H1 (cell line): ENCODE results near the gene WDR77. TPM values are rescaled to one million over a fixed set of nuclear protein-coding genes. Genes with fewer than 3 reads are reported as not detected.

ENCODE experiments used
- CTCF ChIA-PET: fragments of 300-600 bp; sonication (Branson Sonifier 250); formaldehyde crosslinking; loops from one replicate; lab custom pipeline; 2021; ENCODE audit not compliant: partially characterized antibody; lab: Charles Lee
- POLR2A ChIA-PET: fragments of 300-600 bp; sonication (Branson Sonifier 250); formaldehyde crosslinking; loops from one replicate; lab custom pipeline; 2021; ENCODE audit warnings: inconsistent platforms; ENCODE audit not compliant: partially characterized antibody; lab: Charles Lee
- DNase-seq, 2 experiments: peaks; one replicate each; pipeline versions ENCODE4 v3.0.0 to v3.0.0-alpha.2; 2010 to 2022; ENCODE audit warnings: low spot score in 2 of 2, low read depth in 1 of 2, mixed read lengths in 1 of 2
- FAIRE-seq: peaks from 2 replicates; lab custom pipeline; 2011; peaks lifted over from hg19 to GRCh38; lab: Jason Lieb, UNC
- H2AFZ ChIP-seq: 2 replicates; pipeline ENCODE4 v1.8.1; 2012; ENCODE audit warnings: low read length, inconsistent platforms
- H2AK5ac ChIP-seq: 2 replicates; pipeline ENCODE4 v1.6.1; 2013; ENCODE audit warnings: low read depth, low read length
- H2BK120ac ChIP-seq: replicated peaks from 2 replicates; pipeline ENCODE3; 2013; ENCODE audit warnings: low read depth, low read length, inconsistent platforms
- H2BK12ac ChIP-seq: 2 replicates; pipeline ENCODE4 v1.6.1; 2013; ENCODE audit warnings: low read depth, low read length
- H2BK15ac ChIP-seq: 2 replicates; pipeline ENCODE4 v1.6.1; 2013; ENCODE audit warnings: low read length
- H2BK20ac ChIP-seq: 2 replicates; pipeline ENCODE4 v1.6.1; 2013; ENCODE audit warnings: low read length
- H2BK5ac ChIP-seq: 2 replicates; pipeline ENCODE4 v1.6.1; 2013; ENCODE audit warnings: low read depth, low read length
- H3K14ac ChIP-seq: 2 replicates; pipeline ENCODE4 v1.6.1; 2013; ENCODE audit warnings: inconsistent platforms; ENCODE audit not compliant: insufficient read length
- H3K18ac ChIP-seq: 2 replicates; pipeline ENCODE4 v1.6.1; 2013; ENCODE audit warnings: low read length; ENCODE audit errors: extremely low read depth
- H3K23ac ChIP-seq: 2 replicates; pipeline ENCODE4 v1.6.1; 2013; ENCODE audit warnings: inconsistent platforms; ENCODE audit not compliant: insufficient read length
- H3K23me2 ChIP-seq: 2 replicates; pipeline ENCODE4 v1.6.1; 2013; ENCODE audit warnings: low read depth, low read length
- H3K27ac ChIP-seq: 2 replicates; pipeline ENCODE4 v1.6.1; 2011; ENCODE audit warnings: low read depth, low read length, inconsistent platforms
- H3K27me3 ChIP-seq, 4 experiments: replicated peaks in 1 of 4; 1 replicate in 1 of 4; 2 replicates in 3 of 4; pipeline versions ENCODE4 v1.6.1 to v1.8.1; 2011 to 2013; ENCODE audit warnings: low read length in 3 of 4, mild to moderate bottlenecking in 3 of 4, inconsistent platforms in 2 of 4, mixed read lengths in 2 of 4, moderate library complexity in 1 of 4; ENCODE audit not compliant: control insufficient read depth in 3 of 4, insufficient read depth in 3 of 4; ENCODE audit errors: extremely low read depth in 1 of 4
- H3K36me3 ChIP-seq, 4 experiments: 2 replicates each; pipeline versions ENCODE4 v1.6.1 to v1.8.1; 2011 to 2013; ENCODE audit warnings: mild to moderate bottlenecking in 4 of 4, low read length in 3 of 4, moderate library complexity in 2 of 4, control low read depth in 1 of 4, inconsistent platforms in 1 of 4; ENCODE audit not compliant: insufficient read depth in 4 of 4, control insufficient read depth in 2 of 4
- H3K4ac ChIP-seq: replicated peaks from 2 replicates; pipeline ENCODE3; 2013; ENCODE audit warnings: low read length, low read depth, mixed read lengths, inconsistent platforms; ENCODE audit not compliant: insufficient read length
- H3K4me1 ChIP-seq, 4 experiments: replicated peaks in 1 of 4; 1 replicate in 1 of 4; 2 replicates in 3 of 4; pipeline versions ENCODE4 v1.6.1 to v1.8.1; 2011 to 2013; ENCODE audit warnings: low read length in 3 of 4, inconsistent platforms in 2 of 4, mixed read lengths in 1 of 4; ENCODE audit not compliant: insufficient read depth in 4 of 4, control insufficient read depth in 3 of 4
- H3K4me2 ChIP-seq, 2 experiments: 2 replicates each; pipeline versions ENCODE4 v1.6.1 to v1.8.1; 2011 to 2013; ENCODE audit warnings: low read depth in 2 of 2, low read length in 2 of 2, control low read depth in 1 of 2, inconsistent platforms in 1 of 2, mild to moderate bottlenecking in 1 of 2; ENCODE audit not compliant: insufficient read depth in 1 of 2
- H3K4me3 ChIP-seq, 4 experiments: fragments of 200-600, 300-600 bp in 1 of 4; sonication (generic), shearing (Covaris generic), sonication (Bioruptor Twin) in 1 of 4; 2 replicates each; pipeline versions ENCODE4 v1.5.1 to v1.8.1; 2011 to 2016; ENCODE audit warnings: low read length in 4 of 4, low read depth in 3 of 4, control low read depth in 2 of 4, inconsistent platforms in 2 of 4, mild to moderate bottlenecking in 2 of 4, mixed read lengths in 1 of 4, moderate library complexity in 1 of 4; ENCODE audit not compliant: insufficient read depth in 2 of 4; ENCODE audit errors: extremely low read depth in 1 of 4
- H3K56ac ChIP-seq: replicated peaks from 2 replicates; pipeline ENCODE3; 2013; ENCODE audit warnings: low read depth, mild to moderate bottlenecking, mixed read lengths, low read length, inconsistent platforms; ENCODE audit not compliant: insufficient read length
- H3K79me1 ChIP-seq: 2 replicates; pipeline ENCODE4 v1.6.1; 2013; ENCODE audit warnings: low read depth, low read length, control low read depth
- H3K79me2 ChIP-seq, 2 experiments: 2 replicates each; pipeline versions ENCODE4 v1.6.1 to v1.8.1; 2012 to 2013; ENCODE audit warnings: low read length in 2 of 2, mild to moderate bottlenecking in 2 of 2, inconsistent platforms in 1 of 2; ENCODE audit not compliant: insufficient read depth in 2 of 2, control insufficient read depth in 1 of 2
- H3K9ac ChIP-seq, 4 experiments: replicated peaks in 1 of 4; 1 replicate in 1 of 4; 2 replicates in 3 of 4; pipeline versions ENCODE4 v1.6.1 to v1.8.1; 2011 to 2013; ENCODE audit warnings: low read depth in 3 of 4, low read length in 3 of 4, control low read depth in 2 of 4, mild to moderate bottlenecking in 2 of 4, moderate library complexity in 2 of 4, inconsistent platforms in 1 of 4; ENCODE audit errors: extremely low read depth in 1 of 4
- H3K9me3 ChIP-seq, 2 experiments: 2 replicates each; pipeline versions ENCODE4 v1.6.1 to v1.8.1; 2012 to 2013; ENCODE audit warnings: mild to moderate bottlenecking in 2 of 2, moderate library complexity in 2 of 2, control low read depth in 1 of 2, inconsistent platforms in 1 of 2, low read depth in 1 of 2, low read length in 1 of 2, mixed read lengths in 1 of 2; ENCODE audit not compliant: insufficient read depth in 2 of 2
- H4K20me1 ChIP-seq, 2 experiments: replicated peaks in 1 of 2; 2 replicates each; pipeline versions ENCODE3 to v1.8.1; 2011 to 2013; ENCODE audit warnings: inconsistent platforms in 2 of 2, low read length in 2 of 2, mild to moderate bottlenecking in 1 of 2; ENCODE audit not compliant: insufficient read depth in 2 of 2, control insufficient read depth in 1 of 2
- H4K5ac ChIP-seq: 2 replicates; pipeline ENCODE4 v1.6.1; 2013; ENCODE audit warnings: low read length, low read depth, mixed read lengths, inconsistent platforms; ENCODE audit not compliant: insufficient read length
- H4K8ac ChIP-seq: 2 replicates; pipeline ENCODE4 v1.8.0; 2013; ENCODE audit warnings: mild to moderate bottlenecking, moderate library complexity, low read length, inconsistent platforms; ENCODE audit not compliant: insufficient read depth; ENCODE audit errors: extremely low read depth
- H4K91ac ChIP-seq: replicated peaks from 2 replicates; pipeline ENCODE3; 2013; ENCODE audit warnings: low read length, mixed read lengths, inconsistent platforms; ENCODE audit not compliant: insufficient read length
- NRF1 ChIP-seq: IDR thresholded peaks from 2 replicates; pipeline ENCODE4 v1.6.1; 2011; ENCODE audit warnings: mild to moderate bottlenecking, low read depth, low read length, improper control_type of control experiment
- PHF8 ChIP-seq: fragments of 200-600 bp; sonication (generic); conservative IDR thresholded peaks from 2 replicates; pipeline ENCODE4 v1.7.1; 2012; ENCODE audit warnings: low read depth, mild to moderate bottlenecking, inconsistent platforms, low read length, moderate library complexity
- WGBS, 2 experiments: shearing (Covaris generic) in 1 of 2; methylation state at CpG; one replicate each; pipeline versions ENCODE4 v1.1.6 to v1.1.7; 2013 to 2015; ENCODE audit warnings: low lambda C conversion rate in 2 of 2, mixed read lengths in 2 of 2, inconsistent platforms in 1 of 2, low coverage in 1 of 2, missing lambda C conversion rate in 1 of 2; ENCODE audit not compliant: insufficient replicate concordance in 2 of 2, insufficient coverage in 1 of 2, insufficient read length in 1 of 2; ENCODE audit errors: extremely low coverage in 1 of 2, missing lambda C conversion rate in 1 of 2; 5-methylcytosine and 5-hydroxymethylcytosine counted together
- polyA plus RNA-seq, 7 experiments: library from polyadenylated mRNA; depleted of rRNA in 3 of 7; stranded (reverse) in 5 of 7; unstranded in 2 of 7; fragments of >200 nt in 5 of 7; fragments of 200-250 nt in 2 of 7; gene quantifications; 1 replicate in 5 of 7; 2 replicates in 1 of 7; 4 replicates in 1 of 7; pipeline versions ENCODE4 v1.2.1 to v1.2.3, GENCODE V29; 2011 to 2013; ENCODE audit warnings: missing spikeins in 2 of 7, mixed read lengths in 2 of 7
- total RNA-seq: library from RNA; stranded (reverse); fragmentation: NEBNext Ultra II Directional; extraction: Animal tissue kit (Norgen Biotek cat#: 25700); gene quantifications from 2 replicates; pipeline ENCODE4 v1.2.1, GENCODE V29; 2021

The WDR77 gene
- total and polyA plus RNA-seq, 2 of the 8 experiments (the other 6 are each of a cell fraction or from before 2014, with no cell fraction given) = 66.0 to 156 TPM

DNA sequence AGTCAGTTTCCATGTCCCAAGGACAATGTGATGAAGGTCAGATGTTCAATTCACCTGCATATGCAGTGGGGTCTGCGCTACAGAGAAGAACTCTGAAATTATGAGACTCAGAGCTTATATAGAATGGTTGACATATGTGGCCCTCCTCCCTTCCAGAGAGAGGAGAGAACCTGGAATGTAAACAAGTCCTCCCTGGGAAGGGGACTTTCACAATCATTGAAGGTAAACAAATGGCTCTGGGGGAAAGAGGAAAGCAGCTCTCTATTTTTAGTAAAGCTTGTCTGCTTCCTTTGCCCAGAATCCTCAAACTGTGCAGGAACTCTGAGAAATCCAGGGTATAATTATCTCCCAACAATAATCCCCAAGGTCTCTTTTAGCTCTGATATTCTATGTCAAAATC lies 31.3 kb downstream of the WDR77 start:
- DNase-seq (no peak), FAIRE-seq (no peak)
- ChIA-PET CTCF (interaction anchor here (0.8 to 3.1 kb wide), 3 partner anchors 17 to 219 kb away, joined by 3 to 15 read pairs (median 3); no protein-coding TSS in a partner anchor), POLR2A (interaction anchor here (0.6 to 1.5 kb wide), 4 partner anchors 8 to 20 kb away, joined by 3 to 4 read pairs (median 3); no protein-coding TSS in a partner anchor)
- Histone ChIP-seq H3K79me1 (no peaks in the 10 kb centered on the region), H2BK20ac (no peak overlapping the region), H3K23ac (no peak overlapping the region), H2BK12ac (no peak overlapping the region), H2BK15ac (no peak overlapping the region), H4K8ac (no peak overlapping the region), H3K4me3 (no peak overlapping the region), H2BK120ac (no peak overlapping the region), H3K4me1 (no peaks in the 10 kb centered on the region), H2AK5ac (no peak overlapping the region), H3K36me3 (no peaks in the 10 kb centered on the region), H3K18ac (no peak overlapping the region), H3K14ac (no peak overlapping the region), H4K91ac (no peak overlapping the region), H4K20me1 (no peaks in the 10 kb centered on the region), H3K9me3 (no peaks in the 10 kb centered on the region), H3K27ac (no peak overlapping the region), H3K9ac (no peak overlapping the region), H3K4me2 (no peak overlapping the region), H2AFZ (no peak overlapping the region), H3K4ac (no peak overlapping the region), H2BK5ac (no peak overlapping the region), H3K79me2 (no peaks in the 10 kb centered on the region), H4K5ac (no peak overlapping the region), H3K23me2 (no peaks in the 10 kb centered on the region), H3K27me3 (no peaks in the 10 kb centered on the region; a peak in 1 of 7 replicates), H3K56ac (no peak overlapping the region)
- 75% methylated on average over 1 of the region's 1 CpG; no CpG with 5 or more reads in 1 of the 2 experiments for WGBS, 2 experiments
- TF ChIP-seq NRF1 (no peak), PHF8 (no peak)
